Peyer's patch (tissue), 4 donors: Measurements from ENCODE around the gene RNF150.

Source experiments
- POLR2A ChIP-seq, 2 donors: fragments of 450-650 bp; IDR thresholded peaks; one replicate each; pipeline ENCODE4 v1.5.1; 2017; ENCODE audit warnings: antibody characterized with exemption in 2 of 2, mild to moderate bottlenecking in 2 of 2, moderate library complexity in 2 of 2
- TF ChIP-seq, protein P1 (sequence below), 6 experiments: fragments of 450-650 bp in 4 of 6; fragments of 200-600 bp in 2 of 6; sonication (generic) in 1 of 6; IDR thresholded peaks; one replicate each; pipeline ENCODE4 v1.5.1; 2017 to 2019; ENCODE audit warnings: antibody characterized with exemption in 6 of 6, mild to moderate bottlenecking in 3 of 6, moderate library complexity in 1 of 6

DNA sequence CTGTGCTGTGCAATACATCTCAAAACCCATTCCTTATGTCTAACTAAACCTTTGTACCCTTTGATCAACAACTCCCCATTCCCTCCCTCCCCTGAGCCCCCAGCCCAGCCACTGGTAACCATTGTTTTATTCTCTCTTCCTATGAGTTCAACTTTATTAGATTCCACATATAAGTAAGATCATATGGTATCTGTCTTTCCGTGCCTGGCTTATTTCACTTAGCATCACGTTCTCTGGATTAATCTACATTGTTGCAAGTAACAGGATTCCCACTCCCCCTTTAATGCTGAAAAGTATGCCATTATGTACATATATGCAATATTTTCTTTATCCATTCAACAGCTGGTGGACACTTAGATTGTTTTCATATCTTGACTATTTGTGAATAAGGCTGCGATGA is 119.4 kb downstream of the RNF150 start:
- TF ChIP-seq, protein P1, sequence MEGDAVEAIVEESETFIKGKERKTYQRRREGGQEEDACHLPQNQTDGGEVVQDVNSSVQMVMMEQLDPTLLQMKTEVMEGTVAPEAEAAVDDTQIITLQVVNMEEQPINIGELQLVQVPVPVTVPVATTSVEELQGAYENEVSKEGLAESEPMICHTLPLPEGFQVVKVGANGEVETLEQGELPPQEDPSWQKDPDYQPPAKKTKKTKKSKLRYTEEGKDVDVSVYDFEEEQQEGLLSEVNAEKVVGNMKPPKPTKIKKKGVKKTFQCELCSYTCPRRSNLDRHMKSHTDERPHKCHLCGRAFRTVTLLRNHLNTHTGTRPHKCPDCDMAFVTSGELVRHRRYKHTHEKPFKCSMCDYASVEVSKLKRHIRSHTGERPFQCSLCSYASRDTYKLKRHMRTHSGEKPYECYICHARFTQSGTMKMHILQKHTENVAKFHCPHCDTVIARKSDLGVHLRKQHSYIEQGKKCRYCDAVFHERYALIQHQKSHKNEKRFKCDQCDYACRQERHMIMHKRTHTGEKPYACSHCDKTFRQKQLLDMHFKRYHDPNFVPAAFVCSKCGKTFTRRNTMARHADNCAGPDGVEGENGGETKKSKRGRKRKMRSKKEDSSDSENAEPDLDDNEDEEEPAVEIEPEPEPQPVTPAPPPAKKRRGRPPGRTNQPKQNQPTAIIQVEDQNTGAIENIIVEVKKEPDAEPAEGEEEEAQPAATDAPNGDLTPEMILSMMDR (IDR thresholded peaks at IDR 0.05) = no peak
- no peak for TF ChIP-seq POLR2A (IDR thresholded peaks at IDR 0.05)
